OCI-LY1 (cell line): Measurements from ENCODE around the gene MOCS3.

ENCODE experiments used
- CTCF ChIP-seq: fragments of 200-600 bp; sonication (generic), shearing (Covaris generic); IDR thresholded peaks from 2 replicates; pipeline ENCODE4 v1.5.1; 2017; ENCODE audit warnings: mild to moderate bottlenecking, antibody characterized with exemption, low read length, moderate library complexity, mixed read lengths
- EZH2 ChIP-seq: fragments of 200-600 bp; sonication (generic), shearing (Covaris generic); IDR thresholded peaks from 2 replicates; pipeline ENCODE4 v1.8.0; 2017; ENCODE audit warnings: borderline replicate concordance, mixed run types, mild to moderate bottlenecking, antibody characterized with exemption, low read length, moderate library complexity, mixed read lengths

GRCh38 chr20:50969435-50969834 lies 10.8 kb downstream of the MOCS3 start:
- TF ChIP-seq CTCF = no peak
- TF ChIP-seq EZH2 = no peak
